Measurements from ENCODE around the gene ACVR2A. TPM values are rescaled to one million over a fixed set of nuclear protein-coding genes. Genes with fewer than 3 reads are reported as not detected.

The ACVR2A gene
- total RNA-seq, 1 donor from 2014 or later, result 10.2 TPM

GRCh38 chr2:147913701-147914480, 69.1 kb downstream of the ACVR2A start:
- intact Hi-C loops (cut with DNase I), result no loop called here
- DNase-seq (no peak), ATAC-seq (ENCODE audit: poor library complexity) (no peak)

- intact Hi-C loops (cut with DNase I), result no loop called here
- DNase-seq (no peak), ATAC-seq (ENCODE audit: poor library complexity) (no peak)
Measured at GRCh38 chr2:147916067-147916466, 71.2 kb downstream of the ACVR2A start.

- intact Hi-C loops (cut with DNase I), result no loop called here
- ATAC-seq (ENCODE audit: poor library complexity), result no peak
- no peak for DNase-seq
Measured at GRCh38 chr2:147916723-147917122, 71.9 kb downstream of the ACVR2A start.

- DNase-seq (no peak), ATAC-seq (ENCODE audit: poor library complexity) (no peak)
- intact Hi-C loops (cut with DNase I), result no loop called here
Measured at GRCh38 chr2:147917161-147917560, 72.3 kb downstream of the ACVR2A start.

GRCh38 chr2:147923846-147924245, 79.0 kb downstream of the ACVR2A start:
- ATAC-seq (ENCODE audit: poor library complexity) (no peak), DNase-seq (no peak)
- intact Hi-C loops (cut with DNase I), result no loop called here

- intact Hi-C loops (cut with DNase I), result no loop called here
- DNase-seq, result no peak
- ATAC-seq (ENCODE audit: poor library complexity), result no peak
Measured at GRCh38 chr2:147924647-147925046, 79.8 kb downstream of the ACVR2A start.

- DNase-seq (no peak), ATAC-seq (ENCODE audit: poor library complexity) (no peak)
- intact Hi-C loops (cut with DNase I), result no loop called here
Measured at GRCh38 chr2:147925886-147926285, 81.1 kb downstream of the ACVR2A start.

- ATAC-seq (ENCODE audit: poor library complexity), result no peak
- intact Hi-C loops (cut with DNase I), result no loop called here
- no peak for DNase-seq
Measured at GRCh38 chr2:147927053-147927588, 82.3 kb downstream of the ACVR2A start.

- no peak for ATAC-seq (ENCODE audit: poor library complexity)
- intact Hi-C loops (cut with DNase I), result no loop called here
- no peak for DNase-seq
Measured at GRCh38 chr2:147933931-147934330, 89.1 kb downstream of the ACVR2A start.

GRCh38 chr2:147934881-147935620, 90.2 kb downstream of the ACVR2A start:
- intact Hi-C loops (cut with DNase I), result loop anchor here (5.0 kb wide), 1 partner anchor 1057 kb away; no protein-coding TSS in a partner anchor
- no peak for ATAC-seq (ENCODE audit: poor library complexity)
- DNase-seq, result no peak

GRCh38 chr2:147937744-147938349, 93.0 kb downstream of the ACVR2A start:
- intact Hi-C loops (cut with DNase I), result loop anchor here (5.0 kb wide), 1 partner anchor 1054 kb away; no protein-coding TSS in a partner anchor
- DNase-seq (no peak), ATAC-seq (ENCODE audit: poor library complexity) (peak; percentile 81)

- DNase-seq, result no peak
- intact Hi-C loops (cut with DNase I), result loop anchor here (5.0 kb wide), 1 partner anchor 1053 kb away; no protein-coding TSS in a partner anchor
- no peak for ATAC-seq (ENCODE audit: poor library complexity)
Measured at GRCh38 chr2:147939313-147939712, 94.5 kb downstream of the ACVR2A start.

- DNase-seq (no peak), ATAC-seq (ENCODE audit: poor library complexity) (no peak)
- intact Hi-C loops (cut with DNase I), result no loop called here
Measured at GRCh38 chr2:147945660-147946059, 100.8 kb downstream of the ACVR2A start.

GRCh38 chr2:147952118-147952517, 107.3 kb downstream of the ACVR2A start:
- DNase-seq (no peak), ATAC-seq (ENCODE audit: poor library complexity) (no peak)
- intact Hi-C loops (cut with DNase I), result no loop called here

GRCh38 chr2:147968571-147968970, 123.7 kb downstream of the ACVR2A start:
- no peak for DNase-seq
- intact Hi-C loops (cut with DNase I), result no loop called here
- no peak for ATAC-seq (ENCODE audit: poor library complexity)

- ATAC-seq (ENCODE audit: poor library complexity) (no peak), DNase-seq (no peak)
- intact Hi-C loops (cut with DNase I), result no loop called here
Measured at GRCh38 chr2:147976102-147976501, 131.3 kb downstream of the ACVR2A start.

GRCh38 chr2:147977679-147978078, 132.8 kb downstream of the ACVR2A start:
- intact Hi-C loops (cut with DNase I), result no loop called here
- DNase-seq (no peak), ATAC-seq (ENCODE audit: poor library complexity) (peak; percentile 18)

Measured in Right ventricle myocardium superior (tissue), 1 donor.